Measurements from ENCODE around the gene TLR4.

TLR4 gene

DNA sequence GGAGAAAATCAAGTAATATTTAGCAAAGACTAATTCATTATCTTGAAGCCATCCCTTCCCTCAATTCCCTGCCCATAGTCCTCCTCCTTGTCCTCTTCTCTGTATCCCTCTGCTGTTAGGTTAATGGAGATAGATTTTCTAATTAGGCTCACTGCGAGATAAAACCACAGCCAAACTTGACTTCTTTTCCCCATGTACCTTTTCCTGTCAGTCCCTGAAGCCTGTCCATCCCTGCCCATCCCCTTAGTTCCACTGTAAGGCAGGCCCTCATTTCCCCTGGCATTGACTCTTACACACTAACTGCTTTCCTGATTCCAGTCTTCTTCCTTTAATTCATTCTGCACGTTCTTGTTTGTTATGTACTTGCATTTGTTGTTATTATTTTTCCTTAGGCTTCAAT, 1.2 kb downstream of the TLR4 start:
- H3K27me3 Mint-ChIP-seq (ENCODE audit: low read depth): no peaks in the 10 kb centered on the region
- TF ChIP-seq, protein P1, sequence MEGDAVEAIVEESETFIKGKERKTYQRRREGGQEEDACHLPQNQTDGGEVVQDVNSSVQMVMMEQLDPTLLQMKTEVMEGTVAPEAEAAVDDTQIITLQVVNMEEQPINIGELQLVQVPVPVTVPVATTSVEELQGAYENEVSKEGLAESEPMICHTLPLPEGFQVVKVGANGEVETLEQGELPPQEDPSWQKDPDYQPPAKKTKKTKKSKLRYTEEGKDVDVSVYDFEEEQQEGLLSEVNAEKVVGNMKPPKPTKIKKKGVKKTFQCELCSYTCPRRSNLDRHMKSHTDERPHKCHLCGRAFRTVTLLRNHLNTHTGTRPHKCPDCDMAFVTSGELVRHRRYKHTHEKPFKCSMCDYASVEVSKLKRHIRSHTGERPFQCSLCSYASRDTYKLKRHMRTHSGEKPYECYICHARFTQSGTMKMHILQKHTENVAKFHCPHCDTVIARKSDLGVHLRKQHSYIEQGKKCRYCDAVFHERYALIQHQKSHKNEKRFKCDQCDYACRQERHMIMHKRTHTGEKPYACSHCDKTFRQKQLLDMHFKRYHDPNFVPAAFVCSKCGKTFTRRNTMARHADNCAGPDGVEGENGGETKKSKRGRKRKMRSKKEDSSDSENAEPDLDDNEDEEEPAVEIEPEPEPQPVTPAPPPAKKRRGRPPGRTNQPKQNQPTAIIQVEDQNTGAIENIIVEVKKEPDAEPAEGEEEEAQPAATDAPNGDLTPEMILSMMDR (IDR thresholded peaks at IDR 0.05; ENCODE audit: unreplicated experiment in 3 of 3): no peak
- H3K9me3 Mint-ChIP-seq: no peaks in the 10 kb centered on the region
- H3K4me1 Mint-ChIP-seq: peaks cover 18% of the 10 kb centered on the region
- peak overlapping the region in 1 of 3 experiments; percentile 21 for H3K27ac Mint-ChIP-seq
- peak overlapping the region in 2 of 3 experiments; percentile 26 to 66 for H3K4me3 Mint-ChIP-seq
- no peaks in the 10 kb centered on the region for H3K36me3 Mint-ChIP-seq (ENCODE audit: low read depth)

GRCh38 chr9:117706421-117707116, 2.4 kb downstream of the TLR4 start:
- TF ChIP-seq, protein P1 (IDR thresholded peaks at IDR 0.05; ENCODE audit: unreplicated experiment in 3 of 3): no peak
- Mint-ChIP-seq H3K4me1 (peaks cover 18% of the 10 kb centered on the region), H3K27me3 (ENCODE audit: low read depth) (no peaks in the 10 kb centered on the region), H3K9me3 (no peaks in the 10 kb centered on the region), H3K36me3 (ENCODE audit: low read depth) (no peaks in the 10 kb centered on the region), H3K27ac (no peak overlapping the region), H3K4me3 (peak overlapping the region in 1 of 3 experiments; percentile 5)

GRCh38 chr9:117707561-117707960, 3.4 kb downstream of the TLR4 start:
- Mint-ChIP-seq H3K27ac (no peak overlapping the region), H3K9me3 (no peaks in the 10 kb centered on the region), H3K4me3 (no peak overlapping the region), H3K4me1 (peaks cover 18% of the 10 kb centered on the region), H3K27me3 (ENCODE audit: low read depth) (no peaks in the 10 kb centered on the region), H3K36me3 (ENCODE audit: low read depth) (no peaks in the 10 kb centered on the region)
- TF ChIP-seq, protein P1 (IDR thresholded peaks at IDR 0.05; ENCODE audit: unreplicated experiment in 3 of 3): no peak

DNA sequence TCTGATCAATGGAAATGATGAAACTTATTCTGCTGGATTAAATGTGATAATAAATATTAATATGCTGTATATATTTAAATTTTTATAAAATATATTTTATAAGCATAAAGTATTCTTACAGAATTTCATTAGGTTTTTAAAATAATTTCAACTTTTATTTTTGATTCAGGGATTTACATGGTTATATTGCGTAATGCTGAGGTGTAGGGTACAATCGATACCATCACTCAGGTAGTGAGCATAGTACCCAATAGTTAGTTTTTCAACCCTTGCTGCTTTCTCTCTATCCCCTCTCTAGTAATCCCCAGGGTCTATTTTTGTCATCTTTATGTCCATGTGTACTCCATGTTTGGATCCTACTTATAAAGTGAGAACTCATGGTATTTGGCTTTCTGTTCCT, 5.7 kb downstream of the TLR4 start:
- H3K4me3 Mint-ChIP-seq: no peak overlapping the region
- TF ChIP-seq, protein P1 (IDR thresholded peaks at IDR 0.05; ENCODE audit: unreplicated experiment in 3 of 3): no peak
- no peaks in the 10 kb centered on the region for H3K36me3 Mint-ChIP-seq (ENCODE audit: low read depth)
- H3K9me3 Mint-ChIP-seq: no peaks in the 10 kb centered on the region
- H3K27me3 Mint-ChIP-seq (ENCODE audit: low read depth): no peaks in the 10 kb centered on the region
- peaks cover 8% of the 10 kb centered on the region for H3K4me1 Mint-ChIP-seq
- H3K27ac Mint-ChIP-seq: no peak overlapping the region

DNA sequence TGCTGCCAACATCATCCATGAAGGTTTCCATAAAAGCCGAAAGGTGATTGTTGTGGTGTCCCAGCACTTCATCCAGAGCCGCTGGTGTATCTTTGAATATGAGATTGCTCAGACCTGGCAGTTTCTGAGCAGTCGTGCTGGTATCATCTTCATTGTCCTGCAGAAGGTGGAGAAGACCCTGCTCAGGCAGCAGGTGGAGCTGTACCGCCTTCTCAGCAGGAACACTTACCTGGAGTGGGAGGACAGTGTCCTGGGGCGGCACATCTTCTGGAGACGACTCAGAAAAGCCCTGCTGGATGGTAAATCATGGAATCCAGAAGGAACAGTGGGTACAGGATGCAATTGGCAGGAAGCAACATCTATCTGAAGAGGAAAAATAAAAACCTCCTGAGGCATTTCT, 10.1 kb downstream of the TLR4 start:
- Mint-ChIP-seq H3K27ac (no peak overlapping the region), H3K4me1 (no peaks in the 10 kb centered on the region), H3K4me3 (no peak overlapping the region), H3K27me3 (ENCODE audit: low read depth) (no peaks in the 10 kb centered on the region), H3K36me3 (ENCODE audit: low read depth) (no peaks in the 10 kb centered on the region), H3K9me3 (no peaks in the 10 kb centered on the region)
- TF ChIP-seq, protein P1 (IDR thresholded peaks at IDR 0.05; ENCODE audit: unreplicated experiment in 3 of 3): no peak

- no peaks in the 10 kb centered on the region for H3K36me3 Mint-ChIP-seq (ENCODE audit: low read depth)
- TF ChIP-seq, protein P1 (IDR thresholded peaks at IDR 0.05; ENCODE audit: unreplicated experiment in 3 of 3): no peak
- H3K4me1 Mint-ChIP-seq: no peaks in the 10 kb centered on the region
- H3K4me3 Mint-ChIP-seq: no peak overlapping the region
- no peaks in the 10 kb centered on the region for H3K27me3 Mint-ChIP-seq (ENCODE audit: low read depth)
- H3K9me3 Mint-ChIP-seq: no peaks in the 10 kb centered on the region
- H3K27ac Mint-ChIP-seq: no peak overlapping the region
These were observed 11.3 kb downstream of the TLR4 start for GRCh38 chr9:117715411-117715989.

Data from nephron (organoid).